ENCODE data around the gene ATP6AP2.
"Not testable (repeated sequence)": the region's sequence is repeated elsewhere in the genome, so short reads cannot be mapped to it uniquely, and the experiment has no call there.

ATP6AP2 gene

DNA sequence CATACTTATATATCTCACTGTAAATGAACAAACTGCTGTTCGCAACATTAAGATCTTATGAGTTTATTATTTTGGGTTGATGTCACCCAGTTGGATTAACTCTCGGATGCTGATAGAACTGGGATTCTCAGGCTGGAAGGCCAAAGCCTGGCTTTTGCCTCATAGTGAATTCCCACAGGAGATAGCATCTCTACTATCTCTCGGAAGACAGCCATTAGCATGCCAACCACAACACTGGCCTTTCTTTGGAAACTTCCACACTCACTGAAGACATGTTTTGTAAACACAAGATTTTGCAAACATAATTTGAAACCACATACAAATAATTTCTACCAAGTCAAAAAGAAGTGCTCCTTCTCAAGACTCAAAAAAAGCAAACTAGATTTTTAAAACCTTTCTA is 4.5 kb upstream of the ATP6AP2 start:
- no peak for DNase-seq (ENCODE audit: low spot score)

DNA sequence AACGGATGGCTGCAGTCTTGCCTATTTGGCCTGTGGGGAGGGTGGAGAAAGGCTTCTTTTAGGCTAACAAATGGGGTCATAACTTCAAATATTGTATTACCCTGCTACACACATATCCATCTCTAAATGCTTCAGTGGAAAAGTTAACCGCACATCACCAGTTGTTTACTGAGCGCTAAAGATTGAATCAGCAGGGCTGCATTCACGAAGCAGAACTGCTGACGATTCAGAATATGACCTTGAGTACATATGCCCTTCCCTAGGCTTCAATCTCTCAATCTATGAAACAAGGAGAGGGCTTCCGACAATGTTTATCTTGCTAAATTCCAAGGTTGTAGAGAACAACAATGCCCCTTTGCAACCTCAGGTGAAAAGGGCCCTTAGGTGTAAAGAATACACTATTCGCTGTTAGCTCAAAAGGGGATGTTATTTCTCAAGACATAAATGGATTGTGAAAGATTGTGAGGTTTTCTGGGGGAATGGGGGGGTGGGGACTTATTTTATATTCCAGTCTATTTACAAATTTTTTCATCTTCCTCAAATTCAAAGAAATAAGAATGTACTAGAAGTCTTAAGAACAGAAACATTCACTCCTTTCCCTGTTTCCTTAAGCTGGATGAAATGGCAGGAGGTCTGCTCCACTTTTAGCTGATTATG is 2.6 kb upstream of the ATP6AP2 start:
- no peak for DNase-seq (ENCODE audit: low spot score)

- DNase-seq (ENCODE audit: low spot score), result no peak
Measured at GRCh38 chrX:40579141-40579540, 1.6 kb upstream of the ATP6AP2 start.

GRCh38 chrX:40579900-40580536 is 752 bp upstream of the ATP6AP2 start:
- no peak for DNase-seq (ENCODE audit: low spot score)

- no peak for DNase-seq (ENCODE audit: low spot score)
Measured at GRCh38 chrX:40581336-40581920, 658 bp downstream of the ATP6AP2 start.

DNA sequence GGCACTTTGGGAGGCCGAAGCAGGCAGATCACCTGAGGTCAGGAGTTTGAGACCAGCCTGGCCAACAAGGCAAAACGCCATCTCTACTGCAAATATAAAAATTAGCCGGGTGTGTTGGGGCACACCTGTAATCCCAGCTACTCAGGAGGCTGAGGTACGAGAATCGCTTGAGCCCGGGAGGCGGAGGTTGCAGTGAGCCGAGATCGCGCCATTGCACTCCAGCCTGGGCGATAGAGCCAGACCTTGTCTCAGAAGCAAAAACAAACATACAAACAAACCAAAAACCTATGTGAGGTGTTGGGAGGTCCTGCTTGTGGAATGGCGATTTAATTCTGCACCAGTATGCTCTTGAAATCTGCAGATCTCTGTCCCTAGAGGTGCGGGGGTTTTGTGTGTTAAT is 1.4 kb downstream of the ATP6AP2 start:
- DNase-seq (ENCODE audit: low spot score), result not testable (repeated sequence)

- no peak for DNase-seq (ENCODE audit: low spot score)
Measured at GRCh38 chrX:40582811-40583210, 2.0 kb downstream of the ATP6AP2 start.

DNA sequence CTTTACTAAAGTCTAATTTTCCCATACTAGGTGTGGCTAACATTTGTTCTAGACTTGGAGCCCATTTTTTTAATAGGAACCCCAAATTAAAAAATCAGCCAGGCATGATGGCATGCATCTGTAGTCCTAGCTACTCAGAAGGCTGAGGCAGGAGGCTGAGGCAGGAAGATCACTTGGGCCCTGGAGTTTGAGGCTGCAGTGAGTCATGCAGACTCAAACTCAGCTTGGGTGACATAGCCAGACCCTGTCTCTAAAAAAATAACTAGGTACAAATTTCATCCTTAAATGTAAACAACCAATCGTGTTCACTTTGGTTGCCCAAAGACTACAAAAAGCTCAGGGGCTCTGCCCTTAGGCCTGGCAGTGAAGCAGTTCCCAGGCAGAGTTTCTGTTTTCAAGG is 6.9 kb downstream of the ATP6AP2 start:
- not testable (repeated sequence) for DNase-seq (ENCODE audit: low spot score)

DNA sequence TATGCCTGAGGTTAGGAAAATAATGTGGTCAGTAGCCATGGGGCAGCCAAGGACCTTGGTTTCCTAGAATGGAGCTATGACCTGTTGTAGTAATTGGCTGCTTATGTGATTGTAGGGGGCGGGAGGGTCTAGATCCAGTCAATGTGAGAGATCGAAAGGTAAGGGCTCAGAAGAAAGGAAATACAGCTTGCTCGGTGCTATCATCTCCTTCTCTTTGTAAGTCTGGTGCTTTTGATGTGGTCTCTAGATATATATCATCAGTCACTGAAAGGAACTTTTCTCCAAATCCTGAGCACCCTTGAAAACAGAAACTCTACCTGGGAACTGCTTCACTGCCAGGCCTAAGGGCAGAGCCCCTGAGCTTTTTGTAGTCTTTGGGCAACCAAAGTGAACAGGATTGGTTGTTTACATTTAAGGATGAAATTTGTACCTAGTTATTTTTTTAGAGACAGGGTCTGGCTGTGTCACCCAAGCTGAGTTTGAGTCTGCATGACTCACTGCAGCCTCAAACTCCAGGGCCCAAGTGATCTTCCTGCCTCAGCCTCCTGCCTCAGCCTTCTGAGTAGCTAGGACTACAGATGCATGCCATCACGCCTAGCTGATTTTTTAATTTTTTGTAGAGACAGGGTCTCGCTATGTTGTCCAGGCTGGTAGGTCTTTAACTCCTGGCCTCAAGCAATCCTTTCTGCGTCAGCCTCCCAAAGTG is 9.0 kb downstream of the ATP6AP2 start:
- DNase-seq (ENCODE audit: low spot score), result not testable (repeated sequence)

GRCh38 chrX:40603446-40603845 is 22.7 kb downstream of the ATP6AP2 start:
- no peak for DNase-seq (ENCODE audit: low spot score)

DNA sequence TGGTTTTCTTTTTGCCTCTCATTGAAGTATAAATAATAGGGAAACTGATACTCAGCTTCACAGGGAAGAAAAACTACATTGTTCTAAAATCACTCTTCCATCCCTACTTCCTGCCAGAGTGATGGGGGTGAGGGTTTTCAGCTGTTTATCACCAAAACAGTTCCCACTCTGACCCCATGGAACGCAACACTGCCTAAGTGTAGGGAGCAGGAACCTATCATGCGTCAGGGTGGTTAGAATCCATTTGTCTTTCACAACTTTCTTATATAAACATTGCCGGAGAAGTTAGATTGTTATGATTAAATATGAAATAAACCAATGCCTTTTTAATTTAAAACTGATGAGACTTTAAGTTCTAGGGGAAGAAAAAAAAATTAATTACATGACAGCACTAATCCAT is 26.6 kb downstream of the ATP6AP2 start:
- DNase-seq (ENCODE audit: low spot score), result no peak

GRCh38 chrX:40612511-40612910 is 31.7 kb downstream of the ATP6AP2 start:
- DNase-seq (ENCODE audit: low spot score), result no peak

DNA sequence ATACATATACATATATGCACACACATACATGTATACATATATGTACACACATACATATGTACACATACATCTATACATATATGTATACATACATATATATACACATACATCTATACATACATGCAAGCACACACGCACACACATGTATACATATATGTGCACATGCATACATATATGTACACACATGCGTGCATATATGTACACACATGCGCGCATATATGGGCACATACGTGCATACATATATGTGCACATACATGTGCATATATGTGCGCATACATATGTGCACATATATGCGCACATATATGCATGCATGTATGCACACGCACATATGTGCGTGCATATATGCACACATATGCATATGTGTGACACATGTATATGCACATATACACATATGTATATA is 35.2 kb downstream of the ATP6AP2 start:
- DNase-seq (ENCODE audit: low spot score), result no peak

DNA sequence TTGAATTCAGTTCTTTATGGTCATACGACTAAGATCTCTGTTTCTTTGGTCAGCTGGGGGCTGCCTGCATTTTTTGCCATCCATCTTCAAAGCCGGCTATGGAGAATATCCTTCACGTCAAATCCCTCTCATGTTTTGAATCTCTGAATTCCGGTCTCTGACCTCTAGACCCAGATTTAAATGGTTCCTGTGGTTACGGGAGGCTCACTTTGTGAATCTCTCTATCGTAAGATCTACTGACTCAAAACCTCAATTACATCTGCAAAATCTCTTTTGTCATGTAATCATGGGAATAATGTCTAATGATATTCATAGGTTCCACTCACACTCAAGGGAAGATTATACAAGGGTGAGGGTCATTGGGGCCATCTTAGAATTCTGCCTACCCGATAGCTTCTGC is 36.8 kb downstream of the ATP6AP2 start:
- no peak for DNase-seq (ENCODE audit: low spot score)

DNA sequence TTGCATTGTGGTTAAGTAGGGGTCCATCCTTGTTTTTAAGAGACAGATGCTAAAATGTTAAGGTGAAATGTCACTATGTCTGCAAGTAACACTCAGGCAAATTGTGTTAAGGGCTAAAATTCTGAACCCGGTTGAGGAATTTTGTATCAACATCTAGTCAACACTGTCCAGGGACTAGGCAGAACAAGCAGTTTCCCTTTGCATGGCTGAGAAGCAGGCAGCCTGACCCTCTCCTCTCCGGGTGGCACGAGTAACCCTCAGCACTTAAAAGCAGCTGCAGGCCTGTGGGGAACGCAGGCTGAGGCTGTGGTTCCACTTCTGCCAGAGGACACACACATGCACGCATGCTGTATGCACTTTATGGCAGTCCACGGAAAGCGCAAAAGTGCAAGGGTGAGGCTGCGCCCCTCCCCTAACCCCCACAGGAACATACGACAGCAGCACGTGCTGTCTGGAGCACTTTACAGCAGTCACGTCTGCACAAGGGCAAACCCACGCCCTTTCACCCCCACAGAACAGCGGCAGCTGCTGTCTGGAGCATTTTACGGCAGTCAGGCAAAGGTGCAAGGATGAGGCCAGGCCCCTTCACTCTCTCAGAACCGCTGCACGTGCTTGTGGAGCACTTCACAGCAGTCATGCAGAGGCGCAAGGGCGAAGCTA is 41.8 kb downstream of the ATP6AP2 start:
- no peak for DNase-seq (ENCODE audit: low spot score)

DNA sequence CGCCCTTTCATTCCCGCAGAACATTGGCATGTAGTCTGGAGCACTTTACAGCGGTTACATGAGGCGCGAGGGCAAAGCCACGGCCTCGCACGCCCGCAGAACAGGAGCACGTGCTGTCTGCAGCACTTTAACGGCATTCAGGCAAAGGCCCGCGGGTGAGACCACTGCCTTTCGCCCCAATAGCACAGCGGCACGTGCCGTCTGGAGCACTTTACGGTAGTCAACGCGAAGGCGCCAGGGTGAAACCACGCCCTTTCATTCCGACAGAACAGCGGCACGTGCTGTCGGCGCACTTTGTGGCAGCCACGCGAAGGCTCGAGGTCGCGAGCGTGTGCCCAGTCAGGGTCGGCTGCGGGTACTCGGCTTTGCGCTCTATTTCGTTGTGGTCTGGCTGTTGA is 42.4 kb downstream of the ATP6AP2 start, which contains the start of gene MPC1L:
Gene MPC1L (plus strand): TSS at position 290 of the 398 bp plus-strand sequence. CDS start 138 bp downstream, outside the sequence.
- DNase-seq (ENCODE audit: low spot score), result no peak

GRCh38 chrX:40623665-40624064 is 42.9 kb downstream of the ATP6AP2 start:
- no peak for DNase-seq (ENCODE audit: low spot score)

GRCh38 chrX:40625294-40625693 is 44.5 kb downstream of the ATP6AP2 start:
- DNase-seq (ENCODE audit: low spot score), result no peak

DNA sequence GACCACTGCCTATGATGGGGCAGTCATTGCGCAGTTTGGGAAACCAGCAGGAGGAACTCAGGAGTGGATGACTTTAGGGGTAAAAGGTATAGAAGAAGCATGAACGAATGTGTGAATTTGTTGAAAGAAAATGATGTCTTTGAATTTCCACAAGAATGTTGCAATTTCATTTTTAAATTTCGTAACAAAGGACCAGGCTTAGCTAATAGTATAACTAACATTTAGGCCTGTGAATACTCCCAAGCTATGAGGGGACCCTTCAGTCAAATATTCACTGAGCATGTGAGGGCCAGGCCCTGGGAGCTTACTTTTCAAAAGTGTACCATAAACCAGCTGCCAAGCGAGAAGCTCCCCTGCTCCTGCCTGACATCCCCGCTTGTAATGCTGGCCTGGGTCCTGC is 47.7 kb downstream of the ATP6AP2 start:
- no peak for DNase-seq (ENCODE audit: low spot score)

DNA sequence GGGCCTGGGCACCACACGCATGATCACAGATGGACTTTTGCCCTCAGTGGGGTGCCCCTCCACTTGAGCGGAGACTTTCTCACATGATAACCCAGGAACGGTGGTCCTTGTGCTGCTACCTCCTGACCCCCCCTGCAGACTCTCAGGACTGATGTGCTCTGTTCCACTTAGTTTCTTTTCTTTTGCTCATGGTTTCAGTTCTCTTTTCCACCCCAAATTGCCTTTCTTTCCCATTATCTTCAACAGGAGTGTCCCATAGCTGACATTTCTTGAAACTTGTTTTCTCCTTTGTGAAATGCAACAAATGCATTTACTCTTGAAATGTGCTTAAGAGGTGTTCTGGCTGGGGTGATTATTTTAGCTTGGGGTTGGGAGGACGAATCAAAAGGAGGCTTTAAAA is 51.4 kb downstream of the ATP6AP2 start:
- no peak for DNase-seq (ENCODE audit: low spot score)

DNA sequence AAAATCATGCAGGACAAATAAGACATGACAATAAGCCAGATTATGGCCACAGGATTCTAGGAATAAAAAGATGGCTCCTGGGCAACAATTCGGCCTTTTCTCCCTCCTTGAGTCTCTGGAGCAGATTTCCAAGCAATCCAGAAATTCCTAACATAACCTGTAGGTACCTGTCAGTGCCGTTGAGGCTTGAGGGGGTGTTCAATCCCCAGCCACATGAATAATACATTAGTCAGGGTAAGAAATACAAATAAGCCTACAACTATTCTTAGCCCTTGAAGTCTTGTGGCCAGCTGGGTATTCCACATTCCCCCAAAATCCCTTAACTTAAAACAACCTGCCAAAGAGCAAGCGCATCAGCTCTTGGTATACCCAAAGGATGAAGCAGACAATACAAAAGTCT is 56.9 kb downstream of the ATP6AP2 start:
- no peak for DNase-seq (ENCODE audit: low spot score)

DNA sequence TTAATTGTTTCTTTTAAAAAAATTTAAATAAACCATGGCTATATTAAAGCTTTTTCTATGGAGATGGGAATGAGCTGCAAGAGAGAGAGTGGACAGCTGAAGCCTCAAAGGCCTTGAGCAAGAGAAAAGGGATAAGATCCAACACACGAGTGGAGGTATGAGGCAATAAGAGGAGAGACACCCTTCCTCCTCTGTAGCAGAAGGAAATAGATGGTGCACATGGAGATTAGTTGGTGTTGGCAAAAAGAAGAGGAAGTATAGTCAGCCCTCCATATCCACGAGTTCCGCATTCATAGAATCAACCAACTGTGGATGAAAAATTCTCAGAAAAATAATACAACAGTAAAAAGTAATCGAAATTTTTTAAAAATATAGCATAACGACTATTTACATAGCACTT is 63.4 kb downstream of the ATP6AP2 start:
- DNase-seq (ENCODE audit: low spot score), result no peak
